Smooth muscle cell of the brain vasculature (primary cell): ENCODE measurements around the gene KRTAP29-1.
"Not testable (repeated sequence)": the region's sequence is repeated elsewhere in the genome, so short reads cannot be mapped to it uniquely, and the experiment has no call there.

Experiments used
- DNase-seq: peaks from one replicate; pipeline ENCODE4 v3.0.0-alpha.2; 2012; ENCODE audit warnings: low read depth, low spot score

Gene KRTAP29-1, protein sequence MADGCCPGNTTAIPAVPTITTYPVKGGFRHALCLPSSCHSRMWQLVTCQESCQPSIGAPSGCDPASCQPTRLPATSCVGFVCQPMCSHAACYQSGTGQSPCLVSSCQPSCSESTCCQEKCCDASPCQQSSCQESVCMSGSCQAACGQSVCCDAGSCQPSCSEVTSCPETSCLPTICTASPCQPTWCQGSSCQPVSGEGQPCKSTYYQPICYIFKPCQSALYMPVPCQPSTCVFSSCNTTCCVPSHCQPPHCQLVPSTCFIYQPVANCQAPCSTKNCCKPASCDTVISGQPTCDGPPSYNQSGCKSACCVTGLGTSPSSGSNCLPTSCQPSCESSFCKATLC

DNA sequence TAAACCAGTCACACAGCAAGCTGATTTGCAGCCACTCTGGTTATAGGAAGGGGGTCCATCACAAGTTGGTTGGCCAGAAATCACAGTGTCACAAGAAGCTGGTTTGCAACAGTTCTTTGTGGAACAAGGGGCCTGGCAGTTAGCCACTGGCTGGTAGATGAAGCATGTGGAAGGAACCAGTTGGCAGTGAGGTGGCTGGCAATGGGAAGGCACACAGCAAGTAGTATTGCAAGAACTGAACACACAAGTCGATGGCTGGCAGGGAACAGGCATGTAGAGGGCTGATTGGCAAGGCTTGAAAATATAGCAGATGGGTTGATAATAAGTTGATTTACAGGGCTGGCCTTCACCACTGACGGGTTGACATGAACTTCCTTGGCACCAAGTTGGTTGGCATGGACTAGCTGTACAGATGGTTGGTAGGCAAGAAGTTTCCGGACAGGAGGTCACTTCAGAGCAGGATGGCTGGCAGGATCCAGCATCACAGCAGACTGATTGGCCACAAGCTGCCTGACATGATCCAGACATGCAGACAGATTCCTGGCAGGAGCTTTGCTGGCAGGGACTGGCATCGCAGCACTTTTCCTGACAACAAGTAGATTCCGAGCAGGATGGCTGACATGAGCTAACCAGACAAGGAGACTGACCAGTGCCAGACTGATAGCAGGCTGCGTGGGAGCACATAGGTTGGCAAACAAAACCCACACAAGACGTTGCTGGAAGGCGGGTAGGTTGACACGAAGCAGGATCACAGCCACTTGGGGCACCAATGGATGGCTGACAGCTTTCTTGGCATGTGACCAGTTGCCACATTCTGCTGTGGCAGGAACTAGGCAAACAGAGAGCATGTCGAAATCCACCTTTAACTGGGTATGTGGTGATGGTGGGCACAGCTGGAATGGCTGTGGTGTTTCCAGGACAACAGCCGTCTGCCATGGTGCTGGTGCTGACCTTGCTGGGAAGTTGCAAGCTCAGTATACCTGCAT lies at the start of gene KRTAP29-1:
Gene KRTAP29-1, minus strand, starts transcription at position 936 of the 986 bp plus-strand sequence. Its CDS starts 0 bp downstream, at position 936.
- DNase-seq: no peak

DNA sequence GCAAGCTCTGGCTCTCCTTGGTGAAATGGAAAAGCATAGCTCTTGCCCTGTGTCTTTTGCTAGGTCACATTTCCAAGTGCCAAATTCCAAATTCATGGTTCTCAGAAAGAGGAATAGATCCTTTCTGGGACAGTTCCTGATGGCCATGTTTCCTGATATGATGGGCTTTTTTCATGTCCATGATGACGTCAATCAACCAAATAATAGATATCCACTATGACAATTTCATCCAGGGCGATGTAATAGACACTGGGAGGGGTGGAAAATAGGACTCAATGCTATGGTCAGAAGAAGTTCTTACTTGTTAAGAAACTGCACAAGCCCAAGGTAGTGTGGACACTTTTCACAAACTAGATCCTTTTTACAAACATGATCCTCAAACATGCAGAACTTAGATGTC lies 48.5 kb upstream of the KRTAP29-1 start:
- no peak for DNase-seq

DNA sequence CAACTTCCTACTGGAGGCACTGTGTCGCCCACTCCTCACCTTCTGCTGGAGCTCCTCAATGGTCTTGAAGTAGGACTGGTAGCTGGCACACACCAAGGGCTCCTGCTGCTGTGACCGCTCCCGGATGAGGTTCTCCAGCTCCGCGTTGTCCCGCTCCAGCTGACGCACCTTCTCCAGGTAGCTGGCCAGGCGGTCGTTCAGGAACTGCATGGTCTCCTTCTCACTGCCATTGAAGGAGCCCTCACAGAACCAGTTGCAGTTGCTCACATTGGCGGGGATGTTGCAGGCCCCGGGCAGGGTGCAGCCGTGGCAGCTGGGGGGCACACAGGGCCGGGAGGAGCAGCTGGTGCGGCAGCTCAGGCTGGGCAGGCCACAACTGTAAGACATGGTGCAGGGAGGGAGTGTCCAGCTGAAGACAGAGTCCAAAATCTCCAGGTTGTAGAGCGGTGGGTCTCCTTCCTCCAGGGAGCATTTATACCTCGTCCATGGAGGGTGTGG lies 47.8 kb upstream of the KRTAP29-1 start, which contains the start of gene KRT33A:
Gene KRT33A, minus strand, starts transcription at position 448 of the 498 bp plus-strand sequence. Its CDS starts 61 bp downstream, at position 387.
- not testable (repeated sequence) for DNase-seq

DNA sequence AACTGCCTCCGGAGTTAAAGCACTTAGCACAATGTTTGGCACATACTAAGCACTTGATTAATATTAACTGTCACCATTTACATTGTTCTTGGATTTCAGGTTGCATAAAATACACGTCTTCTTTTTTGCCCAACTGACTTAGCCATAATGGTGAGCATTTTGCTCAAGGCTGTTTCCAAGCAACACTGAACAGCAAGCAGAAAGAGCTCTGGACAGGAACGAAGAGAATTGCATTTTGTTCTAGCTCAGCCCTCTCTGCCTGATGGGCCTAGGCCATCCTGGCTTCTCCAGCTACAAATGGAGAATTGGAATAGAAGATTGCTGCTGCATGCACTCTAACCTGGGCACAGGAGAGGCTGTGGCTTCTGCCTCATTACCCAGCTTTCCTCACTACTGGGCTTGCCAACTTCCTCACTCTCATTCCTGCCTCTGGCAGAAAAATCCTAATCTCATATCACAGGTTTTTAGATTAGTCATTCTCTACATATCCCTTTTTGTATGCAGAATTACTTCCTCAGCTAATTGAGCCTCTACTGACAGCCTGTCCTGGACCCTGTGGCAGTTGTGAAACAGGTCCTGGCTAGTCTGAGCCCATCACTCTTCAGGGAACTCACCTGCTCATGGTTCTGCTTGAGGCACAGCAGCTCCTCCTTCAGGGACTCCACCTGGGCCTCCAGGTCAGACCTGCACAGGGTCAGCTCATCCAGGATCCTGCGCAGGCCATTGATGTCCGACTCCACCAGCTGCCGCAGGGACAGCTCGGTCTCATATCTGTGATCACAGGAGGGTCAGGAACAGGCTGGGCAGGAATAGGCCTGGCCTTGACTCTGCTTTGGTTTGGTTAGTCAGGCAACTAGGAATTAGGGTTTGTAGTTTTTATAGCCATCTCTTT lies 45.5 kb upstream of the KRTAP29-1 start:
- DNase-seq: no peak

DNA sequence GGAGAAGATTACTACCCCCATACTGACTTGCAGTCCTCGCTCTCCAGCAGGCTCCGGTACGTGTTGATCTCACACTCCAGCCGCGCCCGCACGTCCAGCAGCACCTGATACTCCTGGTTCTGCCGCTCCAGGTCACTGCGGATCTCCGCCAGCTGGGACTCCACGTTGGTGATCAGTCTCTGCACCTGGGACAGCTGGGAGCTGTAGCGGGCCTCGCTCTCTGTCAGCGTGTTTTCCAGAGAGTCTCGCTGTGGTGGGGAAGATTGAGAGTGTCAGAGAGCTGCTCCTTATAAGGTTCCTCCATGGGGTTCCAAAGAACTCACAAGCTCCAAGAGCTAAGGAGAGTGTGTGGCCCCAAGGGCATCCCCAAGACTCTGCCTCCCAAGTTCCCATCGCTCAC lies 43.8 kb upstream of the KRTAP29-1 start:
- not testable (repeated sequence) for DNase-seq

DNA sequence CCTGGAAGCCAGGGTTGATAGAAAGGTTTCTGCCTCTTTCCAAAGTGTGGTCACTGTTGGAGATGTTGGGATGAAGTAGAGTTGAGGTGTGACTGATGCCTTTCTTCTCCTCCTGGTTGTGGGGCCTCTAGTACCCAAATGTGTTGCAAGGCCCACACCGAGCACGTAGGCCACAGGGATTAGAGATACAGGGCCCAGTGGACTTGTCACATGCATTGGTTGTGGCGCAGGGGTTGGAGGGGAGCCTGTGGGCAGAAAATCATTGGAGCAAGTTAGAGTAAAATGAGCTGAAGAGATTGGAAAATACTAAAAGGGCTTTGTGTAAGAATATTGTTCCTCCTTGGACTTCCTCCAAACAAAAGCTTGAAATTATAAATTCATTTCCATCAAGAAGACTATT lies 43.3 kb upstream of the KRTAP29-1 start:
- no peak for DNase-seq

DNA sequence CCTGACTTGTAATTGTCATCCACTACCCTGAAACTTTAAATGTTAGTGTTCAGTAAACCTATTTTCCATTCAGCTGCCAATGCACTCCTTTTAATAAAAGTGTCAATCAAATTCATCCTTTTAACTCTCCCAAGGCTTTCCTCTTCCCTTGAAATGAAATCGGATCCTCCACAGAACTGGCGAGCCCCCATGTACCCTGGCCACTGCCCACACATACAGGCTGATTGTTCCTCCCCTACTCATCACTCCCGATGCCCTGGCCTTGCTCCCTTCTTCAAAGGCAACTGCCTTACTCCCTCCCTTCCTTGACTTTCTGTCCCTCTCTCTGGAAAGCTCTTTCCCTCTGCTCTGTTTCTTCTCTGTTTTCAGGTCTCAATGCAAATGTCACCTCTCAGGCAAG lies 40.4 kb upstream of the KRTAP29-1 start:
- DNase-seq: no peak

DNA sequence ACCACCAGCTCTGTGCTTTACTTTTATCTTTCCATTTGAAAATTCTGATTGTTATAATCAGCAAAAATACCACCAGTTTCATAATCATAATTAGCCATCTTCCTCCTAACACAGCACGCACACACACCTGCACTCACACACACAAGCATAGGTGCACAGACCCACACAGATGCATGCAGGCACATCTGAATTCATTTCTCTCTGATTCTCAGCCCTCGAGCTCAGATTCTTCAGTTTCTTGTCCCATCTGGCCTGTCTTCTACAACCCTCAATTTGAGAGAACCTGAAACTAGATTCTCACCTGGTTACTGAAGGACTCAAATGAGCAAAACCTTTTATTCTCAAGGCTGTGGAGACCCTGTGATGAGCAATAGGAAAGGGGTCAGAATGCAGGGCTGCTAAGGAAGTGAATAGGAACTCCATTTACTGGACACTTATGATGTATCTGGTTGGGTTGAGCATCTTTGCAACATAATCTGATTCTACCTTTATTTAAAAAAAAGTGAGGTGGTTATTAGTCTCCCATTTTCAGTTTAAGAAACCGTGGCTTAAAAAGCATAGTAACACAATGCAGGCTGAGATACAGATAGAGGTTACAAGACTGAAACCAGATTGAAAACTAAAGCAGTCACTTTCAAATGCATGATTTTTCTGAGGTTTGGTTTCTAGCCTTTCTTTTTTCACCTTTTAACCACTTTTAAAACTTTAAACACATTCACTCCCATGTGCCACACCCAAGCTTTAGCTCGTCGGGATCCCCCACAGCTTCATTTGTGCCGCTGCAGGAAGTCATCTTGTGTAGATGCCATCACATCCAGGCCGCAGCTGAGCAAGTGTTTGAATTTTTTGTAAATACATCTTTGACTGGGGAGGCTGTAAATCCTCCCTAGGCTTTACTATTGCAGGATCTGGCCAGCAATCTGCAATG lies 38.5 kb upstream of the KRTAP29-1 start:
- DNase-seq: no peak

DNA sequence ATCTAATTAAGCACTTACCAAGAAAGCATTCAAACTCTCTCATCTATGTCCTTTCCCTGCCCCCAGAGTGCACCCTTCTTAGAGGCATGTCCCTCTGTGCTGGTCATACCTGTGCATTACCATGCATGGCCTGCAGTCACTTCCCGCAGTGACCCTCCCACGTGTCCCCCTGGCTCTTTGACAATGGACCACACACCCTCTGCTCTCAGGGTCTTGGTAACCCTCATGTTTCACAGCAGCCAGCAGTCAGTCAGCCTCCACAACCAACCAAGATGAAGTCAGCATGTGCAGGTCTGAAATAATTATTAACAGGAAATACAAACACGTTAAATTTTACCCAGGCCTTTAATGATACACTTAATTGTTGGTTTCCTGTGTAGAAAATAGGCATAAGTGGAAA lies 37.8 kb upstream of the KRTAP29-1 start:
- DNase-seq: no peak

DNA sequence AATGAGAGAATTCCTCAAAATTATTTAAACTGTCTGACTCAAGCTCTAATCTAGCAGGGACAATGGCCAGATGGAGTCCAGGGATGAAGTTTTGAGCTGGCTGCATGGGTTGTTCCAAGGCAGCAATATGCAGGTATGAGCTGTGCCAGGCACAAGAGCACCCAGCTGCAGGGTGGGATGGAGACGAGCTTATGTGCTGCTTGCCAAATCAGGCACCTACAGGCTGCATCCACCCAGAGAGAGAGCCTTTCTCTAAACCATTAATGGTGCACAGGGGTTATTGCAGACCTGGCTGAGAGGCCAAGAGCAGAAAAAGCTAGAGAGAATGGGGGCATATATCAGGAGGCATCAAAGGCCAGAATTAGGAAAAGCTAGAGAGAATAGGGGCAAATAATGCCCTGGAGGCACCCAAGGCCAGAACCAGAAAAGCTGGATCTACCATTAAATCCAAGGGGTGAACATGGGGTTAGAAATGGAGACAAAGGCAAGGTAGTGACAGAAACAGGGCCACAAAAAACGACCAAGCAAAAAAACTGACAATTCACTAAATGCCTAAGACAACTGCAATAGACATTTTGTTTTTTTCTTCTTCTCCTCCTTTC lies 37.0 kb upstream of the KRTAP29-1 start:
- no peak for DNase-seq

DNA sequence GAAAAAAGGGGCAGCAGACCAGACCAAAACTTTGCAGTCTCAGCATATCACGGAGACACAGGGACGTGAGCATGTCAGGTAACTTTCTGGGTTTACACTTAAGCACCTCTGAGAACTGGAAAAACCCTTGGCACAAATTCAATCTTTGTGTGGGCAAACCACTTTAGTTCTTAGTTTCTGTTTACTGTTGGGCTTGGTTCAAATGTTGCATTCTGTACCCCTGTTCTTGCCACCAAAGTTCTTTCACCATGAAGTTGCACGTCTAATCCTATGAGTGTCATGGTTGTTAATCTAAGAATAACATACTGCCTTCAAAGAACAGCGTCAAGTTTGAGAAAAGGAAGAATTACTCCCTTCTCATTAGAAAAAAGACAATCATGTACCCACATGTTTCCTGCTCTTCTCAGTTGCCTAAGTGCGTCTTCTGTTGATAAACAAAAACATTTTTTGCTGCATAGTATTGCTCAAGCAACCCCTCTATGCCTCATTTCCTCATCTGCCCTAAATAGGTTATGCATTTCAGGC lies 36.4 kb upstream of the KRTAP29-1 start:
- no peak for DNase-seq

DNA sequence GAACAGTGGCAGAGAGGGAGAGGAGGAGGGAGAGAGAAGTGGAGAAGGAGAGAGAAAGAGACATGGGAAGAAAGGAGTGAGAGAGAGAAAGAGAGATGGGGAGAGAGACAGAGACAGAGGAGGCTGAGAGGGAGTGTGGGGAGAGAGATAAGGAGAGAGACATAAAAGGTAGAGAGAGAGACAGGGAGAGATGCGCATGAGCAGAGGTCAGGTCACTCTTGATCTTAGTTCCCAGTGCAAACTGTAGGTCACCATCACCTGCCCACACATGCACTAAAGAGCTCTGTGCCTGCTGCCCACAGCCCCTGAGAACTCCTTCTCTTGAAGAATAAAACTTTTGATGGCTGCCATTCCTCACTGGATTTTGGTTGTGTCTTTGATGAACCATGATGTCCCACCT lies 33.1 kb upstream of the KRTAP29-1 start:
- DNase-seq: no peak

DNA sequence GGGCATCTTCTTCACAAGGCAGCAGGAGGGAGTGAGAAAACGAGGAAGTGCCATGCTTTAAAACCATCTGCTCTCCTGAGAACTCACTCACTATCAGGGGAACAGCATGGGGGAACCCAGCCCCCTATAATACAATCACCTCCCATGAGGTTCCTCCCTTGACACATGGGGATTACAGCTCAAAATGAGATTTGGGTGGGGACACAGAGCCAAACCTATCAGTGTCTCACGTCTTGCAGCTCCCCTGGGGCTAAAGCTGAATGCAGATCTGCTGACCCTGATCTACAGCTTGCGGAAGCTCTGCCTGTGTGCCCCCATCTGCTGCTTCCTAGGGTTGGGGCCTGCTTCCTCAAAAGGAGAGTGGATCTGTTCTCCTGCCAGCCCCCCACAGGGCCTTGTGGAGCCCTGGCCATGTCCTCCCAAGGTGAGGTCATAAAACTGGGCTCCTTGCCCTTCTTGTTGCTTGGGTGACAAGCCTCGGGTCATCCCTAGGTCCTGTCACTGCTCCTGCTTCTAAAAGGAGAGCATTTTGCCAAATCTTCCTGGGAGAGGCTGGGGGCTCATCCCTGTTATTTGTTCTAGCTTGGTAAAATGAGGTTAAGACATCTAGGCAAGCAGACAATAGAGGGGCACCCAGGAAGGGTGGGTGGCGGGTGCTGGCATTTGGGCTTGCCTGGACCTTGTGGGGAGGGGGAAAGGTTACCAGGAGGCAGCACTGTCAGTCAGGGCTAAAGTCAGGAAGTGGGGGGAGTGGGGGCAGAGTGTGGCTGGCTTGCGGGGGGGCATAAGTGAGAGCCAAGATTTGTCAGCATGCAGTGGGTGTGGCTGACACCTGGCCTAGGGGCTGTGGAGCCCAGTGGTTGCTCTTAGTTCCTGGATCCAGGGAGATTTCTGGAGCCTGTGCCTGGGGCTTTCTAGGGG lies 32.0 kb upstream of the KRTAP29-1 start:
- no peak for DNase-seq

DNA sequence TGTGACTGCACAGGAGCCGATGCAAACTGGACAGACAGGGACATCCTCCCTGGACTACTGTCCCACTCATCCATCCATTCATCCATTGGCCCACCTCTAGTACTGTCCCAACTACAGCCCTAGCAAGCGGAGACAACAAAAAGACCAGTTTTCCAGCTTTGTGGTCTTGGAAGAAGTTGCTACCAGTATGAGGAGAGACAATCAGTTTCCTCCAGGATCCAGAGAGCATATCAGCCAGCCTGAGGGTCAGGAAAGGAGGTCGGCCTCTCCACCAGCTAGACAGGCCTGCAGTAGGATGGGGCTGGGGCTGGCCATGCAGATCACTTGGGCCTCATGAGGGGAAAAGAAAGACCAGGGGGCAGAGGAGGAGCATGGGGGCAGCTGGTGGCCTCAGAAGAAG lies 31.2 kb upstream of the KRTAP29-1 start:
- DNase-seq: no peak

DNA sequence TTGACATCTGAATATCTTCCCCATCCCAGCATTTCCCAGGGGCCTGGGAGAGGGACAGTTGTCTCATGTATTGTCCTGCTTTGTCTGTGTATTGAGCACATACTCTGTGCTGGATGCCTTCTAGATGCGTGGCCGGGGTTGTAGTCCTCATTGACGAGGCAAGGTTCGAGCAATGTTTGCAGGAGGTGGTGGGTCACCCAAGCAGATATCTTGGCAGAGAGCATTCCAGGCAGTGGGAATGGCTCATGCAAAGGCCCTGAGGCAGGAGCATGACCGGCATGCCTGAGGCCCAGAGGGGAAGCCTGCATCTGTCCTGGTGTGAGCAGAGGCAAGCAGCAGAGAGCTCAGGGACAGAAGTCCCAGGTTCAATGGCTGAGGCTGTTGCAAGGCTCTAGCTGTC lies 30.4 kb upstream of the KRTAP29-1 start:
- DNase-seq: no peak

DNA sequence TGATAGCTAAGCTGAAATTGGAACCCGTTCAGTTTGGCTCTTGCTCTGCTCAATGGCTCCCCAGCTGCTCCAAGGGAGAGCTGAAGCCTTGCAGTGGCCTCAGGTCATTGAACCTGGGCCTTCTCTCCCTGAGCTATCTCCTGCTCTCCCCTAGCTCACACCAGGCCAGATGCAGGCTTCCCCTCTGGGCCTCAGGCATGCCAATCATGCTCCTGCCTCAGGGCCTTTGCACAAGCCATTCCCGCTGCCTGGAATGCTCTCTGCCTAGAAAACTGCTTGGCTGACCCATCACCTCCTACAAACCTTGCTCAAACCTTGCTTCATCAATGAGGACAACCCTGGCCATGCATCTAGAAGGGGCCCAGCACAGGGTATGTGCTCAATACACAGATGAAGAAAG lies 29.6 kb upstream of the KRTAP29-1 start:
- no peak for DNase-seq

DNA sequence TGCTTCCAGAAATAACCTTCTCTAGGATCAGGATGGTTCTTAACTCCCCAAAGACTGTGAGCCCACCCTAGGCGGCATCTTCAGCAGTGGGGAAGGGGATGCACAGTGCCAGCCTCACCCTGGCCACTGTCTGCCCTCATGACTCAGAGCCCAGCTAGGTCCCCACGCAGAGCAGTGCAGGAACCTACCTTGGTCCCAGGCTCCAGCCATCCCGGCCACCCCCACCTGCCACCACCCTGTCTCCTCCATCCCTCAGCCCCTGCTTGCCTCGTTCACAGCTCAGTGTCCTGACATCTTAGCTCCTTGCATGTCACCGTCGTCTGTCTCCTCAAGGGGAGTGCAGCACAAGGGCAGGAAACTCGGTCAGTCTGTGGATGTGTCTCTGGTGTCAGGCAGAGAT lies 29.0 kb upstream of the KRTAP29-1 start:
- DNase-seq: no peak

DNA sequence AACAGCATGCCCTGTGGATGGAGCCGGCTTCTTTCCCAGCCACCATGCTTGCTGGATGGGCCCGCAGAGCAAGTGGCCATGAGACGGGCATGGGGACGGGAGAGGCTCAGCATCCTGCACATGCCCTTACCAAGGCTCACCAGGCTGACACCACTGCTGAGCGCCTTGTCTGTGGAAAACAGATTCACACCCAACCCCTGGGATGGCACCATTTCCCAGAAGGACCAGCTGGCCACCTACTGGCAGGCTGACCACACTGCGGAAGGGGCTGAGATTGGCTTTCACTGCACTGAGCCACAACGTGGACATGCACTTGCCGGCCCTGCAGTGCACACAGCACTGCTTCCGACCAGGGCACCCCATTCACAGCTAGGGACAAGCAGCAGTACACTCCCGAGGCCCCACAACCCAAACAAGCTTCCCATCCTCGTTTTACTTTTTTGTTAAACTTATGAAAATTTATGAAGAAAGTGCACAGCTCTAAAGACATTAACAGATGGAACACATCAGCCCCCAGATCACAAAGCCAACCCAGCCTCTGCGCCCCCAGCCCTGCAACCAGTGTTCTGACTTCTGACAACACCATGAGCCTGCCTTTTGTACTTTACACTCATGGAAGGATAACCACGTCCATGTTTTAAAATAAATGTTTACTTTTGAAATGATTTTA lies 26.8 kb upstream of the KRTAP29-1 start:
- no peak for DNase-seq
